ENCODE results near the gene HAL. TPM values are rescaled to one million over a fixed set of nuclear protein-coding genes. Genes with fewer than 3 reads are reported as not detected.

The HAL gene
- polyA plus RNA-seq, 1 of the 3 experiments (the other 2 are of a cell fraction) = 0.08 TPM

GRCh38 chr12:95978774-95979173 lies 17.4 kb downstream of the HAL start:
- H3K4me1 ChIP-seq (ENCODE audit: control insufficient read depth in 1 of 2, insufficient read depth in 2 of 2, low read depth in 1 of 2, low read length in 1 of 2) = no peaks in the 10 kb centered on the region
- ChIA-PET POLR2A (no interaction called here), CTCF (interaction anchor here (1.6 to 1.8 kb wide), 4 partner anchors 10 to 60 kb away, joined by 5 to 9 read pairs (median 5); no protein-coding TSS in a partner anchor)
- no peak overlapping the region for H2AFZ ChIP-seq (ENCODE audit: low read depth)
- no peak overlapping the region for H3K27ac ChIP-seq (ENCODE audit: low read depth in 2 of 2, low read length in 1 of 2)
- H3K27me3 ChIP-seq (ENCODE audit: insufficient read depth) = no peaks in the 10 kb centered on the region; the same call in 1 of the 2 replicates
- no peak overlapping the region for H3K4me2 ChIP-seq
- H3K9ac ChIP-seq = no peak overlapping the region
- TF ChIP-seq RAD21 (IDR thresholded peaks at IDR 0.05; ENCODE audit: low read length) = no peak
- TF ChIP-seq, protein P1, sequence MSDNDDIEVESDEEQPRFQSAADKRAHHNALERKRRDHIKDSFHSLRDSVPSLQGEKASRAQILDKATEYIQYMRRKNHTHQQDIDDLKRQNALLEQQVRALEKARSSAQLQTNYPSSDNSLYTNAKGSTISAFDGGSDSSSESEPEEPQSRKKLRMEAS (IDR thresholded peaks at IDR 0.05; ENCODE audit: low read depth) = no peak
- TF ChIP-seq MXI1 (IDR thresholded peaks at IDR 0.05; ENCODE audit: low read depth, low read length) = no peak
- no peak for TF ChIP-seq FOXM1 (IDR thresholded peaks at IDR 0.05; ENCODE audit: low read depth)
- H4K20me1 ChIP-seq (ENCODE audit: insufficient read depth) = no peaks in the 10 kb centered on the region
- H3K79me2 ChIP-seq (ENCODE audit: insufficient read depth) = no peaks in the 10 kb centered on the region
- H3K9me2 ChIP-seq = no peaks in the 10 kb centered on the region
- no peaks in the 10 kb centered on the region for H3K36me3 ChIP-seq (replicated peaks in 1 of 2; ENCODE audit: control insufficient read depth in 1 of 2, insufficient read depth in 2 of 2, low read length in 1 of 2)
- no peaks in the 10 kb centered on the region for H3K9me3 ChIP-seq
- no peaks in the 10 kb centered on the region for H3F3A ChIP-seq (replicated peaks; ENCODE audit: insufficient read depth)
- no peak overlapping the region for H3K4me3 ChIP-seq (ENCODE audit: low read depth in 2 of 2, low read length in 1 of 2)
- WGBS (ENCODE audit: low lambda C conversion rate) = 66% methylated on average over 3 of the region's 3 CpGs
- DNase-seq = no peak

GRCh38 chr12:95978351-95978750 lies 17.8 kb downstream of the HAL start:
- Histone ChIP-seq H3K9me2 (no peaks in the 10 kb centered on the region), H3K4me1 (ENCODE audit: control insufficient read depth in 1 of 2, insufficient read depth in 2 of 2, low read depth in 1 of 2, low read length in 1 of 2) (no peaks in the 10 kb centered on the region), H2AFZ (ENCODE audit: low read depth) (no peak overlapping the region), H3K27ac (ENCODE audit: low read depth in 2 of 2, low read length in 1 of 2) (no peak overlapping the region), H3K27me3 (ENCODE audit: insufficient read depth) (no peaks in the 10 kb centered on the region; the same call in 1 of the 2 replicates), H3K4me2 (no peak overlapping the region), H4K20me1 (ENCODE audit: insufficient read depth) (no peaks in the 10 kb centered on the region), H3K79me2 (ENCODE audit: insufficient read depth) (no peaks in the 10 kb centered on the region), H3F3A (replicated peaks; ENCODE audit: insufficient read depth) (no peaks in the 10 kb centered on the region), H3K9me3 (no peaks in the 10 kb centered on the region), H3K9ac (no peak overlapping the region), H3K4me3 (ENCODE audit: low read depth in 2 of 2, low read length in 1 of 2) (no peak overlapping the region), H3K36me3 (replicated peaks in 1 of 2; ENCODE audit: control insufficient read depth in 1 of 2, insufficient read depth in 2 of 2, low read length in 1 of 2) (no peaks in the 10 kb centered on the region)
- CTCF ChIA-PET = interaction anchor here (1.6 to 1.7 kb wide), 3 partner anchors 16 to 60 kb away, joined by 5 to 9 read pairs (median 5); no protein-coding TSS in a partner anchor
- POLR2A ChIA-PET = no interaction called here
- DNase-seq = no peak
- TF ChIP-seq ELF1 (IDR thresholded peaks at IDR 0.05) (no peak), EP300 (IDR thresholded peaks at IDR 0.05; ENCODE audit: borderline replicate concordance in 1 of 2, low read depth in 1 of 2, low read length in 1 of 2) (no peak), RFX5 (IDR thresholded peaks at IDR 0.05; ENCODE audit: low read length) (no peak), TAF1 (IDR thresholded peaks at IDR 0.05; ENCODE audit: borderline replicate concordance, low read depth, low read length) (no peak), PBX3 (IDR thresholded peaks at IDR 0.05) (no peak), YY1 (IDR thresholded peaks at IDR 0.05; ENCODE audit: low read depth) (no peak), GATA2 (CRISPR knock-in tag; IDR thresholded peaks at IDR 0.05) (no peak), USF2 (IDR thresholded peaks at IDR 0.05; ENCODE audit: borderline replicate concordance, low read depth, low read length) (no peak)
- TF ChIP-seq, protein P2, sequence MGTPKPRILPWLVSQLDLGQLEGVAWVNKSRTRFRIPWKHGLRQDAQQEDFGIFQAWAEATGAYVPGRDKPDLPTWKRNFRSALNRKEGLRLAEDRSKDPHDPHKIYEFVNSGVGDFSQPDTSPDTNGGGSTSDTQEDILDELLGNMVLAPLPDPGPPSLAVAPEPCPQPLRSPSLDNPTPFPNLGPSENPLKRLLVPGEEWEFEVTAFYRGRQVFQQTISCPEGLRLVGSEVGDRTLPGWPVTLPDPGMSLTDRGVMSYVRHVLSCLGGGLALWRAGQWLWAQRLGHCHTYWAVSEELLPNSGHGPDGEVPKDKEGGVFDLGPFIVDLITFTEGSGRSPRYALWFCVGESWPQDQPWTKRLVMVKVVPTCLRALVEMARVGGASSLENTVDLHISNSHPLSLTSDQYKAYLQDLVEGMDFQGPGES (IDR thresholded peaks at IDR 0.05; ENCODE audit: low read depth, low read length) = no peak
- TF ChIP-seq, protein P1 (IDR thresholded peaks at IDR 0.05; ENCODE audit: low read depth) = no peak
- WGBS (ENCODE audit: low lambda C conversion rate) = 60% methylated on average over 5 of the region's 5 CpGs
